GM12873 (cell line): Measurements from ENCODE around the gene LRRC49.

Source experiments
- CTCF ChIP-seq: IDR thresholded peaks from 2 replicates; pipeline ENCODE4 v1.5.1; 2012; ENCODE audit warnings: low read depth, mild to moderate bottlenecking, moderate library complexity, low read length, control low read depth; ENCODE audit not compliant: insufficient read depth; ENCODE audit errors: missing control alignments

LRRC49 gene

GRCh38 chr15:71010997-71011396 lies 118.4 kb downstream of the LRRC49 start:
- TF ChIP-seq CTCF, result no peak

- peak; percentile 56 for TF ChIP-seq CTCF
These were observed 119.0 kb downstream of the LRRC49 start for GRCh38 chr15:71011503-71012155.

- TF ChIP-seq CTCF, result no peak
These were observed 120.8 kb downstream of the LRRC49 start for GRCh38 chr15:71013446-71013845.

DNA sequence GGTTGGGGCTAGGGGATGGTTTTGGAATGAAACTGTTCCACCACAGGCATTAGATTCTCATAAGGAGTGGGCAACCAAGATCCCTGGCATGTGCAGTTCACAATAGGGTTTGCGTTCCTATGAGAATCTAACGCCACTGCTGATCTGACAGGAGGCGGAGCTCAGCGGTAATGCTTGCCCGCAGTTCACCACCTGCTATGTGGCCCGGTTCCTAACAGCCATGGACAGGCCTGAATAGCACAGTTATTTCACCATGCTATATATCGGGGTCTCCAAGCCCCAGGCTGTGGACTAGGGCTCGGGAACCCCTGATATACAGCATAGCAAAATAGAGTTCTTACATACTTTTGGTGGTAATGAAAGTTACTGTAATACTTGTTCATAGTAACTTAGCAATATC lies 122.7 kb downstream of the LRRC49 start:
- TF ChIP-seq CTCF, result no peak

GRCh38 chr15:71042356-71042922 lies 149.8 kb downstream of the LRRC49 start:
- no peak for TF ChIP-seq CTCF

- no peak for TF ChIP-seq CTCF
These were observed 150.7 kb downstream of the LRRC49 start for GRCh38 chr15:71043373-71043772.

GRCh38 chr15:71044006-71044405 lies 151.4 kb downstream of the LRRC49 start:
- TF ChIP-seq CTCF, result no peak
